ENCODE measurements around the gene RELN. TPM values are rescaled to one million over a fixed set of nuclear protein-coding genes. Genes with fewer than 3 reads are reported as not detected.

The RELN gene
- total RNA-seq, 1 donor from 2014 or later: not detected

GRCh38 chr7:103714376-103714927 lies 275.0 kb downstream of the RELN start:
- no peaks in the 10 kb centered on the region for H3K36me3 ChIP-seq (ENCODE audit: control insufficient read depth, insufficient read depth, low read length)
- FAIRE-seq (no peak), DNase-seq (ENCODE audit: low read depth) (no peak)
- TF ChIP-seq CTCF (IDR thresholded peaks at IDR 0.05; ENCODE audit: insufficient read depth, low read length, severe bottlenecking): no peak
- no peak overlapping the region for H3K4me3 ChIP-seq (ENCODE audit: low read depth, low read length)
- peaks cover 2% of the 10 kb centered on the region for H3K27me3 ChIP-seq (ENCODE audit: control insufficient read depth, insufficient read depth, low read length)

GRCh38 chr7:103712991-103713778 lies 276.3 kb downstream of the RELN start:
- Histone ChIP-seq H3K36me3 (ENCODE audit: control insufficient read depth, insufficient read depth, low read length) (no peaks in the 10 kb centered on the region), H3K4me3 (ENCODE audit: low read depth, low read length) (no peak overlapping the region), H3K27me3 (ENCODE audit: control insufficient read depth, insufficient read depth, low read length) (peaks cover 2% of the 10 kb centered on the region)
- no peak for TF ChIP-seq CTCF (IDR thresholded peaks at IDR 0.05; ENCODE audit: insufficient read depth, low read length, severe bottlenecking)
- DNase-seq (ENCODE audit: low read depth) (no peak), FAIRE-seq (no peak)

GRCh38 chr7:103711413-103711812 lies 278.0 kb downstream of the RELN start:
- H3K36me3 ChIP-seq (ENCODE audit: control insufficient read depth, insufficient read depth, low read length): no peaks in the 10 kb centered on the region
- no peak for TF ChIP-seq CTCF (IDR thresholded peaks at IDR 0.05; ENCODE audit: insufficient read depth, low read length, severe bottlenecking)
- FAIRE-seq (no peak), DNase-seq (ENCODE audit: low read depth) (no peak)
- peaks cover 2% of the 10 kb centered on the region for H3K27me3 ChIP-seq (ENCODE audit: control insufficient read depth, insufficient read depth, low read length)
- H3K4me3 ChIP-seq (ENCODE audit: low read depth, low read length): no peak overlapping the region

- FAIRE-seq: no peak
- Histone ChIP-seq H3K36me3 (ENCODE audit: control insufficient read depth, insufficient read depth, low read length) (no peaks in the 10 kb centered on the region), H3K4me3 (ENCODE audit: low read depth, low read length) (no peak overlapping the region), H3K27me3 (ENCODE audit: control insufficient read depth, insufficient read depth, low read length) (peaks cover 2% of the 10 kb centered on the region)
- DNase-seq (ENCODE audit: low read depth): peak; percentile 34
- no peak for TF ChIP-seq CTCF (IDR thresholded peaks at IDR 0.05; ENCODE audit: insufficient read depth, low read length, severe bottlenecking)
Measured at GRCh38 chr7:103710247-103710646, 279.2 kb downstream of the RELN start.

- TF ChIP-seq CTCF (IDR thresholded peaks at IDR 0.05; ENCODE audit: insufficient read depth, low read length, severe bottlenecking): no peak
- Histone ChIP-seq H3K27me3 (ENCODE audit: control insufficient read depth, insufficient read depth, low read length) (no peaks in the 10 kb centered on the region), H3K4me3 (ENCODE audit: low read depth, low read length) (no peak overlapping the region), H3K36me3 (ENCODE audit: control insufficient read depth, insufficient read depth, low read length) (no peaks in the 10 kb centered on the region)
- FAIRE-seq: no peak
- DNase-seq (ENCODE audit: low read depth): no peak
Measured at GRCh38 chr7:103706805-103707204, 282.7 kb downstream of the RELN start.
